H1 (cell line): ENCODE measurements around the gene TP53I11. TPM values are rescaled to one million over a fixed set of nuclear protein-coding genes. Genes with fewer than 3 reads are reported as not detected.

Experiments used
- CTCF ChIA-PET: fragments of 300-600 bp; sonication (Branson Sonifier 250); formaldehyde crosslinking; loops from one replicate; lab custom pipeline; 2021; ENCODE audit not compliant: partially characterized antibody; lab: Charles Lee
- POLR2A ChIA-PET: fragments of 300-600 bp; sonication (Branson Sonifier 250); formaldehyde crosslinking; loops from one replicate; lab custom pipeline; 2021; ENCODE audit warnings: inconsistent platforms; ENCODE audit not compliant: partially characterized antibody; lab: Charles Lee
- DNase-seq, 2 experiments: peaks; one replicate each; pipeline versions ENCODE4 v3.0.0 to v3.0.0-alpha.2; 2010 to 2022; ENCODE audit warnings: low spot score in 2 of 2, low read depth in 1 of 2, mixed read lengths in 1 of 2
- FAIRE-seq: peaks from 2 replicates; lab custom pipeline; 2011; peaks lifted over from hg19 to GRCh38; lab: Jason Lieb, UNC
- H2AFZ ChIP-seq: 2 replicates; pipeline ENCODE4 v1.8.1; 2012; ENCODE audit warnings: low read length, inconsistent platforms
- H2AK5ac ChIP-seq: 2 replicates; pipeline ENCODE4 v1.6.1; 2013; ENCODE audit warnings: low read depth, low read length
- H2BK120ac ChIP-seq: replicated peaks from 2 replicates; pipeline ENCODE3; 2013; ENCODE audit warnings: low read depth, low read length, inconsistent platforms
- H2BK12ac ChIP-seq: 2 replicates; pipeline ENCODE4 v1.6.1; 2013; ENCODE audit warnings: low read depth, low read length
- H2BK15ac ChIP-seq: 2 replicates; pipeline ENCODE4 v1.6.1; 2013; ENCODE audit warnings: low read length
- H2BK20ac ChIP-seq: 2 replicates; pipeline ENCODE4 v1.6.1; 2013; ENCODE audit warnings: low read length
- H2BK5ac ChIP-seq: 2 replicates; pipeline ENCODE4 v1.6.1; 2013; ENCODE audit warnings: low read depth, low read length
- H3K14ac ChIP-seq: 2 replicates; pipeline ENCODE4 v1.6.1; 2013; ENCODE audit warnings: inconsistent platforms; ENCODE audit not compliant: insufficient read length
- H3K18ac ChIP-seq: 2 replicates; pipeline ENCODE4 v1.6.1; 2013; ENCODE audit warnings: low read length; ENCODE audit errors: extremely low read depth
- H3K23ac ChIP-seq: 2 replicates; pipeline ENCODE4 v1.6.1; 2013; ENCODE audit warnings: inconsistent platforms; ENCODE audit not compliant: insufficient read length
- H3K23me2 ChIP-seq: 2 replicates; pipeline ENCODE4 v1.6.1; 2013; ENCODE audit warnings: low read depth, low read length
- H3K27ac ChIP-seq: 2 replicates; pipeline ENCODE4 v1.6.1; 2011; ENCODE audit warnings: low read depth, low read length, inconsistent platforms
- H3K27me3 ChIP-seq, 4 experiments: replicated peaks in 1 of 4; 1 replicate in 1 of 4; 2 replicates in 3 of 4; pipeline versions ENCODE4 v1.6.1 to v1.8.1; 2011 to 2013; ENCODE audit warnings: low read length in 3 of 4, mild to moderate bottlenecking in 3 of 4, inconsistent platforms in 2 of 4, mixed read lengths in 2 of 4, moderate library complexity in 1 of 4; ENCODE audit not compliant: control insufficient read depth in 3 of 4, insufficient read depth in 3 of 4; ENCODE audit errors: extremely low read depth in 1 of 4
- H3K36me3 ChIP-seq, 4 experiments: 2 replicates each; pipeline versions ENCODE4 v1.6.1 to v1.8.1; 2011 to 2013; ENCODE audit warnings: mild to moderate bottlenecking in 4 of 4, low read length in 3 of 4, moderate library complexity in 2 of 4, control low read depth in 1 of 4, inconsistent platforms in 1 of 4; ENCODE audit not compliant: insufficient read depth in 4 of 4, control insufficient read depth in 2 of 4
- H3K4ac ChIP-seq: replicated peaks from 2 replicates; pipeline ENCODE3; 2013; ENCODE audit warnings: low read length, low read depth, mixed read lengths, inconsistent platforms; ENCODE audit not compliant: insufficient read length
- H3K4me1 ChIP-seq, 4 experiments: replicated peaks in 1 of 4; 1 replicate in 1 of 4; 2 replicates in 3 of 4; pipeline versions ENCODE4 v1.6.1 to v1.8.1; 2011 to 2013; ENCODE audit warnings: low read length in 3 of 4, inconsistent platforms in 2 of 4, mixed read lengths in 1 of 4; ENCODE audit not compliant: insufficient read depth in 4 of 4, control insufficient read depth in 3 of 4
- H3K4me2 ChIP-seq, 2 experiments: 2 replicates each; pipeline versions ENCODE4 v1.6.1 to v1.8.1; 2011 to 2013; ENCODE audit warnings: low read depth in 2 of 2, low read length in 2 of 2, control low read depth in 1 of 2, inconsistent platforms in 1 of 2, mild to moderate bottlenecking in 1 of 2; ENCODE audit not compliant: insufficient read depth in 1 of 2
- H3K4me3 ChIP-seq, 4 experiments: fragments of 200-600, 300-600 bp in 1 of 4; sonication (generic), shearing (Covaris generic), sonication (Bioruptor Twin) in 1 of 4; 2 replicates each; pipeline versions ENCODE4 v1.5.1 to v1.8.1; 2011 to 2016; ENCODE audit warnings: low read length in 4 of 4, low read depth in 3 of 4, control low read depth in 2 of 4, inconsistent platforms in 2 of 4, mild to moderate bottlenecking in 2 of 4, mixed read lengths in 1 of 4, moderate library complexity in 1 of 4; ENCODE audit not compliant: insufficient read depth in 2 of 4; ENCODE audit errors: extremely low read depth in 1 of 4
- H3K56ac ChIP-seq: replicated peaks from 2 replicates; pipeline ENCODE3; 2013; ENCODE audit warnings: low read depth, mild to moderate bottlenecking, mixed read lengths, low read length, inconsistent platforms; ENCODE audit not compliant: insufficient read length
- H3K79me1 ChIP-seq: 2 replicates; pipeline ENCODE4 v1.6.1; 2013; ENCODE audit warnings: low read depth, low read length, control low read depth
- H3K79me2 ChIP-seq, 2 experiments: 2 replicates each; pipeline versions ENCODE4 v1.6.1 to v1.8.1; 2012 to 2013; ENCODE audit warnings: low read length in 2 of 2, mild to moderate bottlenecking in 2 of 2, inconsistent platforms in 1 of 2; ENCODE audit not compliant: insufficient read depth in 2 of 2, control insufficient read depth in 1 of 2
- H3K9ac ChIP-seq, 4 experiments: replicated peaks in 1 of 4; 1 replicate in 1 of 4; 2 replicates in 3 of 4; pipeline versions ENCODE4 v1.6.1 to v1.8.1; 2011 to 2013; ENCODE audit warnings: low read depth in 3 of 4, low read length in 3 of 4, control low read depth in 2 of 4, mild to moderate bottlenecking in 2 of 4, moderate library complexity in 2 of 4, inconsistent platforms in 1 of 4; ENCODE audit errors: extremely low read depth in 1 of 4
- H3K9me3 ChIP-seq, 2 experiments: 2 replicates each; pipeline versions ENCODE4 v1.6.1 to v1.8.1; 2012 to 2013; ENCODE audit warnings: mild to moderate bottlenecking in 2 of 2, moderate library complexity in 2 of 2, control low read depth in 1 of 2, inconsistent platforms in 1 of 2, low read depth in 1 of 2, low read length in 1 of 2, mixed read lengths in 1 of 2; ENCODE audit not compliant: insufficient read depth in 2 of 2
- H4K20me1 ChIP-seq, 2 experiments: replicated peaks in 1 of 2; 2 replicates each; pipeline versions ENCODE3 to v1.8.1; 2011 to 2013; ENCODE audit warnings: inconsistent platforms in 2 of 2, low read length in 2 of 2, mild to moderate bottlenecking in 1 of 2; ENCODE audit not compliant: insufficient read depth in 2 of 2, control insufficient read depth in 1 of 2
- H4K5ac ChIP-seq: 2 replicates; pipeline ENCODE4 v1.6.1; 2013; ENCODE audit warnings: low read length, low read depth, mixed read lengths, inconsistent platforms; ENCODE audit not compliant: insufficient read length
- H4K8ac ChIP-seq: 2 replicates; pipeline ENCODE4 v1.8.0; 2013; ENCODE audit warnings: mild to moderate bottlenecking, moderate library complexity, low read length, inconsistent platforms; ENCODE audit not compliant: insufficient read depth; ENCODE audit errors: extremely low read depth
- H4K91ac ChIP-seq: replicated peaks from 2 replicates; pipeline ENCODE3; 2013; ENCODE audit warnings: low read length, mixed read lengths, inconsistent platforms; ENCODE audit not compliant: insufficient read length
- EZH2 ChIP-seq: fragments of 200-600 bp; sonication (generic); IDR thresholded peaks from 2 replicates; pipeline ENCODE4 v1.7.1; 2012; ENCODE audit warnings: low read depth, mild to moderate bottlenecking, moderate library complexity, low read length, inconsistent platforms; ENCODE audit not compliant: severe bottlenecking
- GABPA ChIP-seq: IDR thresholded peaks from 2 replicates; pipeline ENCODE4 v1.6.1; 2011; ENCODE audit warnings: mild to moderate bottlenecking, low read length, moderate library complexity, borderline replicate concordance; ENCODE audit not compliant: insufficient read depth
- GTF2F1 ChIP-seq: IDR thresholded peaks from 2 replicates; pipeline ENCODE4 v1.6.1; 2012; ENCODE audit warnings: low read depth, low read length, improper control_type of control experiment, borderline replicate concordance
- JUN ChIP-seq: IDR thresholded peaks from 2 replicates; pipeline ENCODE4 v1.6.1; 2011; ENCODE audit warnings: low read depth, mild to moderate bottlenecking, improper control_type of control experiment, low read length
- NANOG ChIP-seq: IDR thresholded peaks from 2 replicates; pipeline ENCODE4 v1.6.1; 2011; ENCODE audit warnings: low read length, low read depth, mild to moderate bottlenecking, inconsistent platforms; ENCODE audit not compliant: insufficient read depth, poor library complexity, severe bottlenecking
- RNF2 ChIP-seq: fragments of 200-900, 300-1000 bp; sonication (generic); IDR thresholded peaks from 2 replicates; pipeline ENCODE4 v1.7.1; 2016; ENCODE audit warnings: borderline replicate concordance, low read depth, mild to moderate bottlenecking, antibody characterized with exemption, low read length; ENCODE audit not compliant: poor library complexity, severe bottlenecking; ENCODE audit errors: missing control alignments
- TBP ChIP-seq: IDR thresholded peaks from 2 replicates; pipeline ENCODE4 v1.6.1; 2011; ENCODE audit warnings: low read depth, low read length, improper control_type of control experiment
- TEAD4 ChIP-seq: IDR thresholded peaks from 2 replicates; pipeline ENCODE4 v1.6.1; 2012; ENCODE audit warnings: low read depth, low read length, inconsistent platforms, mixed read lengths
- WGBS, 2 experiments: shearing (Covaris generic) in 1 of 2; methylation state at CpG; one replicate each; pipeline versions ENCODE4 v1.1.6 to v1.1.7; 2013 to 2015; ENCODE audit warnings: low lambda C conversion rate in 2 of 2, mixed read lengths in 2 of 2, inconsistent platforms in 1 of 2, low coverage in 1 of 2, missing lambda C conversion rate in 1 of 2; ENCODE audit not compliant: insufficient replicate concordance in 2 of 2, insufficient coverage in 1 of 2, insufficient read length in 1 of 2; ENCODE audit errors: extremely low coverage in 1 of 2, missing lambda C conversion rate in 1 of 2; 5-methylcytosine and 5-hydroxymethylcytosine counted together
- polyA plus RNA-seq, 7 experiments: library from polyadenylated mRNA; depleted of rRNA in 3 of 7; stranded (reverse) in 5 of 7; unstranded in 2 of 7; fragments of >200 nt in 5 of 7; fragments of 200-250 nt in 2 of 7; gene quantifications; 1 replicate in 5 of 7; 2 replicates in 1 of 7; 4 replicates in 1 of 7; pipeline versions ENCODE4 v1.2.1 to v1.2.3, GENCODE V29; 2011 to 2013; ENCODE audit warnings: missing spikeins in 2 of 7, mixed read lengths in 2 of 7
- total RNA-seq: library from RNA; stranded (reverse); fragmentation: NEBNext Ultra II Directional; extraction: Animal tissue kit (Norgen Biotek cat#: 25700); gene quantifications from 2 replicates; pipeline ENCODE4 v1.2.1, GENCODE V29; 2021

TP53I11 gene
- total and polyA plus RNA-seq, 2 of the 8 experiments (the other 6 are each of a cell fraction or from before 2014, with no cell fraction given), result 34.0 to 46.3 TPM

GRCh38 chr11:44999068-44999467, 48.4 kb upstream of the TP53I11 start:
- Histone ChIP-seq H2AFZ (no peak overlapping the region), H3K23me2 (peaks cover 2% of the 10 kb centered on the region; the same call in 1 of the 2 replicates), H3K27me3 (no peaks in the 10 kb centered on the region; a peak in 1 of 7 replicates), H2BK12ac (no peak overlapping the region), H3K9me3 (no peaks in the 10 kb centered on the region), H3K4ac (no peak overlapping the region), H3K27ac (no peak overlapping the region), H3K4me3 (no peak overlapping the region), H3K4me2 (no peak overlapping the region), H3K79me2 (no peaks in the 10 kb centered on the region), H3K23ac (no peak overlapping the region), H2BK20ac (no peak overlapping the region), H2BK15ac (no peak overlapping the region), H2AK5ac (no peak overlapping the region), H3K79me1 (no peaks in the 10 kb centered on the region), H2BK120ac (no peak overlapping the region), H2BK5ac (no peak overlapping the region), H3K9ac (no peak overlapping the region), H3K18ac (no peak overlapping the region), H4K5ac (no peak overlapping the region), H3K14ac (no peak overlapping the region), H3K56ac (no peak overlapping the region), H4K91ac (no peak overlapping the region), H4K8ac (no peak overlapping the region), H3K4me1 (no peaks in the 10 kb centered on the region), H3K36me3 (no peaks in the 10 kb centered on the region), H4K20me1 (no peaks in the 10 kb centered on the region)
- CTCF ChIA-PET, result interaction anchor here (0.6 to 5.2 kb wide), 15 partner anchors 9 to 113 kb away, joined by 3 to 25 read pairs (median 4); no protein-coding TSS in a partner anchor
- FAIRE-seq (no peak), DNase-seq (no peak)
- 84% methylated on average over 2 of the region's 2 CpGs; no CpG with 5 or more reads in 1 of the 2 experiments for WGBS, 2 experiments
- POLR2A ChIA-PET, result interaction anchor here (0.7 kb wide), 1 partner anchor 71 kb away, joined by 3 read pairs; no protein-coding TSS in a partner anchor
- TF ChIP-seq TEAD4, result no peak
- TF ChIP-seq TBP, result no peak
- no peak for TF ChIP-seq EZH2
- no peak for TF ChIP-seq GTF2F1
- TF ChIP-seq JUN, result no peak
- TF ChIP-seq GABPA, result no peak
- TF ChIP-seq NANOG, result no peak
- no peak for TF ChIP-seq RNF2
